OCI-LY7 (cell line): Measurements from ENCODE around the gene ITPA. TPM values are rescaled to one million over a fixed set of nuclear protein-coding genes. Genes with fewer than 3 reads are reported as not detected.

Experiments used
- BruUV-seq: library from RNA; stranded (reverse); fragments of 400-500 nt; replicated peaks from 2 replicates; lab custom pipeline; 2021; lab: Mats Ljungman, UMichigan
- CTCF ChIA-PET: fragments of 300-600 bp; sonication (Branson Sonifier 250); formaldehyde crosslinking; loops from one replicate; lab custom pipeline; 2022; ENCODE audit warnings: antibody characterized with exemption; ENCODE audit not compliant: unreplicated experiment; lab: Charles Lee
- POLR2A ChIA-PET: fragments of 300-600 bp; sonication (Branson Sonifier 250); formaldehyde crosslinking; loops from one replicate; lab custom pipeline; 2022; ENCODE audit warnings: antibody characterized with exemption; lab: Charles Lee
- DNase-seq: peaks from one replicate; pipeline ENCODE4 v3.0.0-alpha.2; 2015; ENCODE audit warnings: low spot score
- H2AFZ ChIP-seq: fragments of 200-600 bp; sonication (generic), shearing (Covaris generic); 2 replicates; pipeline ENCODE4 v1.6.1; 2014; ENCODE audit warnings: mild to moderate bottlenecking, antibody characterized with exemption, low read length, moderate library complexity
- H3K27ac ChIP-seq: fragments of 200-600 bp; sonication (generic); 2 replicates; pipeline ENCODE4 v1.5.1; 2014; ENCODE audit warnings: mixed run types, low read depth, mild to moderate bottlenecking, moderate library complexity, low read length, inconsistent platforms; ENCODE audit not compliant: poor library complexity, severe bottlenecking
- H3K36me3 ChIP-seq: fragments of 200-600 bp; sonication (generic); 2 replicates; pipeline ENCODE4 v1.6.1; 2014; ENCODE audit warnings: mild to moderate bottlenecking, antibody characterized with exemption, low read length, moderate library complexity, mixed read lengths; ENCODE audit not compliant: insufficient read depth
- H3K4me1 ChIP-seq: fragments of 200-600 bp; sonication (generic); 2 replicates; pipeline ENCODE4 v1.5.1; 2014; ENCODE audit warnings: mild to moderate bottlenecking, low read length; ENCODE audit not compliant: insufficient read depth, poor library complexity, severe bottlenecking
- H3K4me2 ChIP-seq: fragments of 200-600 bp; sonication (generic); 2 replicates; pipeline ENCODE4 v1.6.1; 2014; ENCODE audit warnings: mild to moderate bottlenecking, low read length
- H3K4me3 ChIP-seq: fragments of 200-600 bp; sonication (generic); 2 replicates; pipeline ENCODE4 v1.5.1; 2014; ENCODE audit warnings: mild to moderate bottlenecking, low read depth, low read length; ENCODE audit not compliant: poor library complexity, severe bottlenecking
- H3K79me2 ChIP-seq: fragments of 200-600 bp; sonication (generic); 2 replicates; pipeline ENCODE4 v1.6.1; 2016; ENCODE audit warnings: low read depth, mild to moderate bottlenecking, low read length, moderate library complexity, mixed read lengths; ENCODE audit not compliant: insufficient read depth
- H3K9me2 ChIP-seq: fragments of 200-600 bp; sonication (generic); 2 replicates; pipeline ENCODE4 v1.6.1; 2016; ENCODE audit warnings: mild to moderate bottlenecking, low read length, mixed read lengths; ENCODE audit not compliant: insufficient read depth
- H3K9me3 ChIP-seq: fragments of 200-600 bp; sonication (generic); 2 replicates; pipeline ENCODE4 v1.6.1; 2014; ENCODE audit warnings: mild to moderate bottlenecking, mixed run types, low read length, mixed read lengths
- H4K20me1 ChIP-seq: fragments of 200-600 bp; sonication (generic); 2 replicates; pipeline ENCODE4 v1.6.1; 2014; ENCODE audit warnings: mild to moderate bottlenecking, antibody characterized with exemption, low read length, moderate library complexity, mixed read lengths; ENCODE audit not compliant: insufficient read depth
- CTCF ChIP-seq: fragments of 200-600 bp; sonication (generic); conservative IDR thresholded peaks from 2 replicates; pipeline ENCODE4 v1.5.1; 2014; ENCODE audit warnings: mild to moderate bottlenecking, antibody characterized with exemption, low read length, moderate library complexity, mixed read lengths
- EZH2phosphoT487 ChIP-seq: fragments of 200-600 bp; sonication (generic); IDR thresholded peaks from 2 replicates; pipeline ENCODE4 v1.6.1; 2018; ENCODE audit warnings: low read depth, borderline replicate concordance, mild to moderate bottlenecking, mixed run types, antibody characterized with exemption, low read length, moderate library complexity, mixed read lengths
- intact Hi-C: fragments of 100-400 bp; cut with micrococcal nuclease; formaldehyde crosslinking; loops from one replicate; pipeline ENCODE4 v1.10.0; 2022; ENCODE audit not compliant: unreplicated experiment
- total RNA-seq, 2 experiments: library from RNA; depleted of rRNA in 1 of 2; stranded (reverse); fragments of >200 nt in 1 of 2; shearing (Covaris generic) in 1 of 2; gene quantifications; 2 replicates each; pipeline ENCODE4 v1.2.3, GENCODE V29; 2014 to 2022

ITPA gene
- total RNA-seq, 2 experiments from 2014 or later, result 58.0 to 62.4 TPM

GRCh38 chr20:3163099-3164042, 45.9 kb upstream of the ITPA start:
- CTCF ChIA-PET, result no interaction called here
- no peak for DNase-seq

GRCh38 chr20:3164043-3164762, 45.1 kb upstream of the ITPA start:
- Histone ChIP-seq H3K9me3 (no peaks in the 10 kb centered on the region), H3K36me3 (peaks cover 3% of the 10 kb centered on the region), H3K4me1 (peaks cover 16% of the 10 kb centered on the region), H3K4me3 (no peak overlapping the region), H3K4me2 (no peak overlapping the region), H3K79me2 (peaks cover 9% of the 10 kb centered on the region), H4K20me1 (0 out of 2 replicates have a peak, but pooled peaks cover under 1% of the 10 kb centered on the region), H2AFZ (no peak overlapping the region), H3K9me2 (no peaks in the 10 kb centered on the region), H3K27ac (no peak overlapping the region)
- ChIA-PET POLR2A (no interaction called here), CTCF (no interaction called here)
- TF ChIP-seq CTCF (no peak), EZH2phosphoT487 (no peak)
- no TSS peak for BruUV-seq
- DNase-seq, result no peak
- intact Hi-C loops, result no loop called here

More at GRCh38 chr20:3163099-3164042, 45.9 kb upstream of the ITPA start:
- no peak for TF ChIP-seq EZH2phosphoT487
- no peak for TF ChIP-seq CTCF
- POLR2A ChIA-PET, result no interaction called here
- no peak overlapping the region for H3K4me2 ChIP-seq
- BruUV-seq, result no TSS peak
- no peak overlapping the region for H3K27ac ChIP-seq
- intact Hi-C loops, result no loop called here
- peaks cover 18% of the 10 kb centered on the region for H3K79me2 ChIP-seq
- H3K36me3 ChIP-seq, result peaks cover 3% of the 10 kb centered on the region
- no peaks in the 10 kb centered on the region for H3K9me3 ChIP-seq
- H2AFZ ChIP-seq, result no peak overlapping the region
- H3K4me3 ChIP-seq, result no peak overlapping the region
- no peaks in the 10 kb centered on the region for H3K9me2 ChIP-seq
- 0 out of 2 replicates have a peak, but pooled peaks cover 5% of the 10 kb centered on the region for H4K20me1 ChIP-seq
- peaks cover 21% of the 10 kb centered on the region for H3K4me1 ChIP-seq
